Hematopoietic multipotent progenitor cell treated with erythropoietin and hydrocortisone succinate and interleukin-3 and kit ligand, for 6 days (in vitro differentiated cells): Measurements from ENCODE around the gene ARHGEF19.
"Not testable (repeated sequence)": the region's sequence is repeated elsewhere in the genome, so short reads cannot be mapped to it uniquely, and the experiment has no call there.

Source experiments
- DNase-seq: peaks from one replicate; pipeline ENCODE4 v3.0.0-alpha.2; 2015

Gene ARHGEF19

GRCh38 chr1:16178596-16179497 lies 33.6 kb downstream of the ARHGEF19 start:
- no peak for DNase-seq

- DNase-seq = no peak
Observed at GRCh38 chr1:16177306-16177705, 35.1 kb downstream of the ARHGEF19 start.

GRCh38 chr1:16176653-16177052 lies 35.8 kb downstream of the ARHGEF19 start:
- no peak for DNase-seq

- DNase-seq = peak; percentile 83
Observed at GRCh38 chr1:16175610-16176553, 36.6 kb downstream of the ARHGEF19 start.

- no peak for DNase-seq
Observed at GRCh38 chr1:16174886-16175598, 37.4 kb downstream of the ARHGEF19 start.

GRCh38 chr1:16174261-16174868 lies 38.1 kb downstream of the ARHGEF19 start:
- no peak for DNase-seq

GRCh38 chr1:16173447-16174260 lies 38.8 kb downstream of the ARHGEF19 start:
- DNase-seq = no peak

GRCh38 chr1:16172964-16173446 lies 39.4 kb downstream of the ARHGEF19 start:
- DNase-seq = peak; percentile 87

GRCh38 chr1:16172218-16172830 lies 40.1 kb downstream of the ARHGEF19 start:
- DNase-seq = no peak

- DNase-seq = no peak
Observed at GRCh38 chr1:16171314-16172151, 40.9 kb downstream of the ARHGEF19 start.

- DNase-seq = no peak
Observed at GRCh38 chr1:16170283-16170673, 42.2 kb downstream of the ARHGEF19 start.

GRCh38 chr1:16168622-16169360 lies 43.7 kb downstream of the ARHGEF19 start:
- no peak for DNase-seq

GRCh38 chr1:16168144-16168495 lies 44.3 kb downstream of the ARHGEF19 start:
- not testable (repeated sequence) for DNase-seq

GRCh38 chr1:16167331-16168143 lies 44.9 kb downstream of the ARHGEF19 start:
- DNase-seq = no peak

- DNase-seq = no peak
Observed at GRCh38 chr1:16166117-16166516, 46.3 kb downstream of the ARHGEF19 start.

GRCh38 chr1:16165548-16165947 lies 46.9 kb downstream of the ARHGEF19 start:
- DNase-seq = no peak

GRCh38 chr1:16165073-16165364 lies 47.4 kb downstream of the ARHGEF19 start:
- DNase-seq = no peak

- no peak for DNase-seq
Observed at GRCh38 chr1:16164213-16165072, 48.0 kb downstream of the ARHGEF19 start.
